ENCODE results near the gene GMDS.

GMDS gene

DNA sequence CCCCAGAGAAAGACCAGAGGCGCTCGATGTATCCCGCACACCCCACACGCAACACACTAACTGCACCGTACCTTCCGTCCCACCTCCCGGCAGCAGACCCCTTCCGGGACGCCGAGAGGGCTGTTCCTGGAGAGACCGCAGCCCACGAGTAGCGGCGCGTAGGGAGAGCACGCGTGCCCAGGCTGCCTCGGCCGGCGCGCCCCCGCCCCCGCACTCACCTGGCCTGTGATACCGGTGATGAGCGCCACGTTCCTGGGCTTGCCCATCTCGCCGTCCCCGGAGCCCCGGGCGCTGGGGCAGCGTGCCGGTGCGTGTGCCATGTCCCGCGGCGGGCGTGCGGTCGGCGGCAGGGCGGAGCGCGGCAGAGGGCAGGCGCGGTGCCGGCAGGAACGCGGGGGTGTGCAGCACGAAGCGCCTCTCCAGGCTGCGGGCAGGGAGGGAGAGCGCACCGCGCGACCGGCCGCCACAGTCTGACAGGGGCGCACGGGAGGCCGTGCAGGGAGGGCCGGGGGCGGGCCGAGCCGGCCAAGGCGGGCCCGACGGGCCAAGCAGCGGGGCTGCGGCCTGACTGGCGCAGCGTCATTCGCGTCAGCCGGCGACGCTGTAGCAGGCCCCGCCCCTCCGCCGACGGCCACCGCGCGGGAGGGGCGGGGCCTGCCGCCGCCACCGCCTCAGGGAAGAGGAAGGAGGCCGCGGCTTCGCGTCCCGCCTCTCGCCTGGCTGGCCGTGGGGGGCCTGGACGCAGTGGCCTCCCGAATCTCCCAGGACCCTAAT, at the start of gene GMDS:
TSS of gene GMDS (minus strand) at position 503 of the 774 bp plus-strand sequence.
- DNase-seq (ENCODE audit: low read depth in 2 of 2): peak; percentile 63 to 68

- DNase-seq (ENCODE audit: low read depth in 2 of 2): no peak
These were observed 40.1 kb upstream of the GMDS start for GRCh38 chr6:2285510-2285909.

DNA sequence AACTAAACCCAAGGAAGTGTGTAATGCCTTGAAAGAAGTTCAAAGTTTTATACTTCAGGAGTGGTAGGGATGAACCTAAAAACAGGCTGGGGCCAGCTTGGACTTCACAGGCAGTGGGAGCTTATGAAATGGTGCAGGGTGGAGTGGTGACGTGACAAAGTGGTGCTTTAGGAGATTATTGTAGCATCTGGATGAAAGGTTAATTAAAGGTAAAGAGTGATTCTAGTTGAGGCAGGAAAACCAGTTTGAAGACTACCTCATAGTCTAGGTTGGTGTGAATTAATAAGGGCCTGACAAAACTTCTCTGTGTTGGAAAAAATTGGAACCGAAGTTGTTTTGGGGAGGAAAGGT, 30.5 kb upstream of the GMDS start:
- no peak for DNase-seq (ENCODE audit: low read depth in 2 of 2)

- DNase-seq (ENCODE audit: low read depth in 2 of 2): no peak
These were observed 29.8 kb upstream of the GMDS start for GRCh38 chr6:2274981-2275891.

DNA sequence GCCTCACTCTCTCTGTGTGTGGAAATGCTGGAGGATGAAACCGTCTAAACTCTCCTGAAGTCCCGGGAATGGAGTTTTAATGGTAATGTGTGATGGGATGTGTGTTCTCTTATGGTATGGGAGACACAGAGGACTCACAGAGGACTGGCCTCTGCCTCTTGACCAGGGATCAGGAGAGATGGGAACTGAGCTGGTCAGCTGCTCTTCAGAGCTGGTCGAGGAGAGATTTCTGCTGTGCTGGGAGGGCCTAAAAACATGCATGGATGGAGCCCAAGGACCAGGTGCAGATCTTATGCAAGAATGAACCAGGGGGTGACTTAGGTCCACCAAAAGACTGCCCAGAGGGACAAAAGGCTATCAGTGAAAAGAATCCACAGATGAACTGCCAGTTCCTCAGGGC, 27.3 kb upstream of the GMDS start:
- no peak for DNase-seq (ENCODE audit: low read depth in 2 of 2)

DNA sequence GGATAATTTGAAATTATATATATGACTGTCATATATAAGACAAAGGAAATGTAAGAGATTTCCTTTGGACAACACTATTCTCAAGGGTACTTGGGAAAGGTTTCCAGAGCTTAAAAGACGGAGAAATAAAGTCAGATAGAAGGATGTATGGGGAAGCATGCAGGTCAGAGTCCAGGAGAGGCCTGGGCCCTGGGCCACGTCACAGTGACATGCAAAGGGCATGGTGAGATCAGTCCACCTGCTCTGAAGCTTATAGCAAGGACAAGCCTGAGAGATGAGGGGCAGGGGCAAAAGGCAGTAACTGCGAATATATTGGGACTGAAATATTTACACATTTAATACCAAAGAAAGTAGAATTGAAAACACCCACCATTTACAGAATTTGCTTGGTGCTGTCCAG, 24.6 kb upstream of the GMDS start:
- no peak for DNase-seq (ENCODE audit: low read depth in 2 of 2)

- no peak for DNase-seq (ENCODE audit: low read depth in 2 of 2)
These were observed 21.4 kb upstream of the GMDS start for GRCh38 chr6:2266841-2267240.

DNA sequence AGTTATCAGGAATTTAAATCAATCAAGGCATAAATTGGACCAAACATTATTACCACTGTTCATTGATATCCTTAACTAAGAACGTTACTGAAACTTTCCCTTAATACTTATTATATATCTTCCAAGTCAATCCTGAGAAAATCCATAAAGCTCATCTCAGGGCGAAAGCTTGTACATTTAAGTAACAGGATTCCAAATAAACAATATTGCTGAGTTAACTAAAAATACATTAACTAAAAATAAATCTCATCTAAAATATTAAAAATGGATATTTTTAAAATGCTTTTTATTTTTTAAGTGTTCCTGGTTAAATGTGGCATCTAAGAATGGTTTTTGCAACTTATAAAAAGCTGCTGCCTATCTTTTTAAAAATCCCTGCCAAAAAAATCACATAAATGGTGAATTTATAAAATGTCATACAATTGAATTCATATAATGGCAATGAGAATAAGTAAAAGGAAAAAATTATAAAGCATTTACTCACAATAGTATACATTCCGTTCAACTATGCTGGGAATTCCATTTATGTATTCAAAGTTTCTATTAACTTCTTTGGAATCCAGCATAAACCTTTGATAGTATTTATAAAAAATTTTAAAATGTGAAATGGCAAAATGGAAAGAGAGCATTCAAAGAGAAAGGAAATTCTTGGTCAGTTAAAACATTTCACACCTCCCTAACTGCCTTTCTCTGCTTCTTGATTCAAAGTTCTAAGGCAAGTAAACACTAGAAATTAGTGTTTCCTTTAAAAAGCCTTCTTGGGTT, 20.8 kb upstream of the GMDS start:
- no peak for DNase-seq (ENCODE audit: low read depth in 2 of 2)

DNA sequence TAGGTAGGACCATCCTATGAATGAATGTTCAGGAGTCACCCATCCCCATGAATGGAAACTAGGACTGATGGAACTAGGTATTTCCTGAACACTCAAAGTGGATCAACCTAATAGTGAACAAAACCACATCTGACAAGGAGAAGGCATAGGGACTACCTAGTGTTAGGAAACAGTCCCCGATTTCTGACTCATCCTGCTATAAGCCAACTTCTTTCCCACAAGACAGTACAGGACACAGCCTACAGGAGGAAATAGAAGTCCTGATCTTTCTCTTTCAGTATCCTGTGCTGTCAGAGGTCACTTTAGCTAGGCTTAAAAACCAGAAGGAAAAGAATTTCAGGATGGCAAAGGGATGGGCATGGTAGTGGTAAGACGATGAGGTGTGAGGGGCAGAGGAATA, 19.5 kb upstream of the GMDS start:
- no peak for DNase-seq (ENCODE audit: low read depth in 2 of 2)

- no peak for DNase-seq (ENCODE audit: low read depth in 2 of 2)
These were observed 18.5 kb upstream of the GMDS start for GRCh38 chr6:2263896-2264295.

GRCh38 chr6:2259574-2259973, 14.2 kb upstream of the GMDS start:
- DNase-seq (ENCODE audit: low read depth in 2 of 2): no peak

- DNase-seq (ENCODE audit: low read depth in 2 of 2): no peak
These were observed 13.6 kb upstream of the GMDS start for GRCh38 chr6:2259002-2259494.

DNA sequence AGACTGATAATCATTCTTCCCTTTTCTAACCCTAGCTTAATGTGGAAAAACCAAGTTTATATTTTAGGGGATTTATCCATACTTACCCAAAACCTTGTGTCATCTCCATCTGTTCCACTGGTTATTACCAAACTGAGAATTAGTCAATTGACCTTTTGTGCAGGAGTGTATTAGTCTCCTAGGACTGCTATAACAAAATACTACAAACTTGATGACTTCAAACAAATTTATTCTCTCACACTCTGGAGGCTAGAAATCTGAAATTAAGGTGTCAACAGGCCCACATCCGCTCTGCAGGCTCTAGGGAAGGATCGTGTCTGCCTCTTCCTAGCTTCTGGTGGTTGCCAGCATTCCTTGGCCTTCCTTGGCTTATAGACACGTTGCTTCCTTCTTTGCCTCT, 12.7 kb upstream of the GMDS start:
- DNase-seq (ENCODE audit: low read depth in 2 of 2): no peak

GRCh38 chr6:2257363-2257762, 12.0 kb upstream of the GMDS start:
- DNase-seq (ENCODE audit: low read depth in 2 of 2): no peak

- DNase-seq (ENCODE audit: low read depth in 2 of 2): no peak
These were observed 9.3 kb upstream of the GMDS start for GRCh38 chr6:2254747-2255146.

GRCh38 chr6:2249126-2249525, 3.7 kb upstream of the GMDS start:
- no peak for DNase-seq (ENCODE audit: low read depth in 2 of 2)

DNA sequence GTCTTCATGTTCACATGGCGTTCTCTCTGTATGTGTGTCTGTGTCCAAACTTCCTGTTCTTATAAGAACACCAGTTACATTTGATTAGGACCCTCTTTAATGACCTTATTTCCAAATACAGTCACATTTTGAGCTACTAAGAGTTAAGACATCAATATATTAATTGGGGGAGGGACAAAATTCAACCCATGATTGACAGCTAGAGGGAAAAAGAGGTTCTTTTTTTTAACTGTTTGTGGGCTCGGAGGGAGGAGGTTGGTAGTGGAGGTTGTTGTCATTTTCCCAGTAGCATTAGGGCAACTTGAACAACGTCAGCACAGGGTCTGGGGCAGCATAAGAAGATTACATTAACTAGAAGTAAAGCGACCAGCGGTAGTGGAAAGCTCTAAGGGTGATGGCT, 2.3 kb upstream of the GMDS start:
- DNase-seq (ENCODE audit: low read depth in 2 of 2): no peak

GRCh38 chr6:2245877-2246863, 765 bp upstream of the GMDS start:
- DNase-seq (ENCODE audit: low read depth in 2 of 2): peak; percentile 9 to 11

GRCh38 chr6:2244261-2245102, 923 bp downstream of the GMDS start:
- no peak for DNase-seq (ENCODE audit: low read depth in 2 of 2)

DNA sequence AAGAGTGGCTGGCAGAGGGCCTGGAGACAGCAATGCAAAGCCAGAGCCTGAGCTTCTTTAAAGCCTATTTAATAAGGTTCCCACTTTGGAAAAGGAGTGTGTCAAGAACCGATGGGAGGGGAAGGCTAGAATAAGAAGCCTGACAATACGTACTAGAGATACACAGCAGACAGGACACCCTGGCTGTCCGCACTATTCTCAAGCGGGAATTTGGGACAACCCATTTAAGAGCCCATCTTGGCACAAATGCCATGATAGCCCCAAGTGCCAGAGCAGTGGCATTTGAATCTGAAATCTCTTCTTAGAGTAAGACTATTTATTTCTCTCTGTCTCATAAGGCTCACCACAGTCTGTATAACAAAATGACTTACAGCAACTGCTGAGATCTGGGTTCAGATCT, 3.1 kb downstream of the GMDS start:
- no peak for DNase-seq (ENCODE audit: low read depth in 2 of 2)
